Osteocyte (in vitro differentiated cells): ENCODE data around the gene PPIC. TPM values are rescaled to one million over a fixed set of nuclear protein-coding genes. Genes with fewer than 3 reads are reported as not detected.
"Not testable (repeated sequence)": the region's sequence is repeated elsewhere in the genome, so short reads cannot be mapped to it uniquely, and the experiment has no call there.

ENCODE experiments used
- DNase-seq: peaks from one replicate; pipeline ENCODE4 v3.0.0; 2021; ENCODE audit warnings: mixed read lengths; ENCODE audit not compliant: unreplicated experiment; ENCODE audit errors: extremely low spot score
- H3K27ac Mint-ChIP-seq: one replicate; pipeline ENCODE4 v1.8.0; 2021; ENCODE audit warnings: mild to moderate bottlenecking, mixed read lengths; ENCODE audit not compliant: unreplicated experiment
- H3K27me3 Mint-ChIP-seq: one replicate; pipeline ENCODE4 v1.8.0; 2021; ENCODE audit warnings: mixed read lengths; ENCODE audit not compliant: unreplicated experiment
- H3K36me3 Mint-ChIP-seq: one replicate; pipeline ENCODE4 v1.8.0; 2021; ENCODE audit warnings: mixed read lengths; ENCODE audit not compliant: unreplicated experiment
- H3K4me1 Mint-ChIP-seq: one replicate; pipeline ENCODE4 v1.8.0; 2021; ENCODE audit warnings: mixed read lengths; ENCODE audit not compliant: unreplicated experiment
- H3K4me3 Mint-ChIP-seq: one replicate; pipeline ENCODE4 v1.8.0; 2021; ENCODE audit warnings: mild to moderate bottlenecking, moderate library complexity, mixed read lengths; ENCODE audit not compliant: unreplicated experiment
- H3K9me3 Mint-ChIP-seq: one replicate; pipeline ENCODE4 v1.8.0; 2021; ENCODE audit warnings: mixed read lengths; ENCODE audit not compliant: unreplicated experiment
- CTCF ChIP-seq: fragments of 200-600 bp; sonication (generic); IDR thresholded peaks from 2 replicates; pipeline ENCODE4 v1.5.0; 2021; ENCODE audit warnings: antibody characterized with exemption, mild to moderate bottlenecking, moderate library complexity
- total RNA-seq: library from RNA; stranded (reverse); gene quantifications from 2 replicates; pipeline ENCODE4 v1.2.1, GENCODE V29; 2021

Gene PPIC
- total RNA-seq, 1 donor from 2014 or later = 44.6 TPM

DNA sequence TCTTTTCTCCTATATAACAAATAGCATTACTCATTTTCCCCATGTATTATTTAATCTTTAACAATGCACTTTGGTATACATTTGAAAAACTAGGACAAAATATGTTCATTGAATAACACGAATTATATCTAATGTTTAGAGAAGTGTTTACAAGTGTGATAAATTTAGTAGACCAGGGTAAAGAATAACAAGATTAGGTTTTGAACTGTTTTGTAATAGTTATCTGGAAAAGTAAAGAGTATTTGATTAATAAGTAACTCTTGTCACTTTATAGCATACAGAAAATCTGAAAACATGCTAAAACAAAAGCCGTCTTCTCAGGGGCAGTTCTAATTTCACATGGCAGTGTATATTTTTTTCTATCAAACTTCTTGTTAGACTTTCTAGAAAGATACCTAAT, 58.5 kb downstream of the PPIC start:
- DNase-seq = no peak
- no peaks in the 10 kb centered on the region for H3K36me3 Mint-ChIP-seq
- H3K4me1 Mint-ChIP-seq = no peaks in the 10 kb centered on the region
- no peak overlapping the region for H3K27ac Mint-ChIP-seq
- TF ChIP-seq CTCF = no peak
- H3K4me3 Mint-ChIP-seq = no peak overlapping the region
- H3K27me3 Mint-ChIP-seq = no peaks in the 10 kb centered on the region
- H3K9me3 Mint-ChIP-seq = no peaks in the 10 kb centered on the region

DNA sequence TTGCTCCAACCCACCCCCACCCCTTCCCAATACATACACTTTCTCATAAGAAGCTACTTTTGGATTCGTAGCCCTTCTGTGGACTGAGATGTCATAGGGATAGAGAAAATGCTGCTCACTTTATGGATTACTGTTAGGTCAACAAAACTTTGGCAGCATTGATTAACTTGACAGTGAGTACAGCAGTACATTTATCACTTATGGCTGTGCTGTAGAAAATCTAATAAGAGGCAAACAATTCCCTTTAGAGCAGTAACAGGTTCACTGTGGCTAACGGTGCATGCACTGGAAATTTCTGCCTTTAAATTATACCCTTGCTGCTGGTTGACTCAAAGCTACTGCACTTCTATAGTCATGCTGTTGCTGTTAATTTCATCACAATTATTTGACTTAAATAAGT, 59.2 kb downstream of the PPIC start:
- DNase-seq = no peak
- no peak for TF ChIP-seq CTCF
- Mint-ChIP-seq H3K9me3 (no peaks in the 10 kb centered on the region), H3K4me3 (no peak overlapping the region), H3K4me1 (no peaks in the 10 kb centered on the region), H3K27me3 (no peaks in the 10 kb centered on the region), H3K36me3 (no peaks in the 10 kb centered on the region), H3K27ac (no peak overlapping the region)

DNA sequence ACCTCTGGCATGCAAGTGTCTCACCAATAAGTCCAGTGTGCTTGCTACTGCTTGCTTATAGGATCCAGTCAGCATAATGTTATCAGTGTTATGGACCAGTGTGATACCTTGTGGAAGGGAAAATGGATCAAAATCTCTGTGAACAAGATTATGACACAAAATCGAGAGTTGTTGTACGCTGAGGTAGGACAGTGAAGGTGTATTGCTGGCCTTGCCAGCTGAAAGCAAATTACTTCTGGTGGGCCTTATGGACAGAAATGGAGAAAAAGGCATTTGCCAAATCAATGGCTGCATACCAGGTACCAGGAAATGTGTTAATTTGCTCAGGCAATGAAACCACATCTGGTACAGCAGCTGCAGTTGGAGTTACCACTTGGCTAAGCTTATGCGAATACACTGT, 62.3 kb downstream of the PPIC start:
- not testable (repeated sequence) for H3K27me3 Mint-ChIP-seq, H3K4me3 Mint-ChIP-seq, H3K27ac Mint-ChIP-seq, H3K9me3 Mint-ChIP-seq, H3K4me1 Mint-ChIP-seq, DNase-seq, H3K36me3 Mint-ChIP-seq

- not testable (repeated sequence) for H3K27ac Mint-ChIP-seq, DNase-seq, H3K36me3 Mint-ChIP-seq, H3K27me3 Mint-ChIP-seq, H3K4me1 Mint-ChIP-seq, H3K9me3 Mint-ChIP-seq, H3K4me3 Mint-ChIP-seq
Observed at GRCh38 chr5:122973759-122974158, 62.8 kb downstream of the PPIC start.

Other genes with a start within 250 kb of the PPIC start
- 7.0 and 10.2 TPM in 2 replicates for gene SNX24, start 191.1 kb downstream of the PPIC start, total RNA-seq
- gene PRDM6, start 52.5 kb upstream of the PPIC start, total RNA-seq = 0.32 and 0.63 TPM in 2 replicates